ENCODE data around the gene ARAP1.

DNA sequence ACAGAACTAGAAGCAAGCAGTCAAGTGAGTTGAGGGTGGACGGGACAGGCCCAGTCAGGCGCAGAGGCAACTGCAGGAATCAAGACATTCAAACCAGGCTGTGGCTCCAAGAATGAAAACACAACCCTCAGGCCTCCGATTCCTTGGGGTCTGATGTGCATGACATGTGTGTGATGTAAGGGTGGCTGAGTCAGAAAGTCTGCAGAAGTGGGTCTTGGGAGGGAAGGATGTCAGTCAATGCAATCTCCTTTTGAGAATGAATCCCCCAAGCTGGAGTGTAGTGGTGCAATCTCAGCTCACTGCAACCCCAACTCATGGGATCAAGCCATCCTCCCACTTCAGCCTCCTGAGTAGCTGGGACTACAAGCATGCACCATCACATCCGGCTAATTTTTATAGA lies 62.0 kb downstream of the ARAP1 start:
- no peak for TF ChIP-seq EZH2 (IDR thresholded peaks at IDR 0.05; ENCODE audit: low read length)
- TF ChIP-seq, protein P1, sequence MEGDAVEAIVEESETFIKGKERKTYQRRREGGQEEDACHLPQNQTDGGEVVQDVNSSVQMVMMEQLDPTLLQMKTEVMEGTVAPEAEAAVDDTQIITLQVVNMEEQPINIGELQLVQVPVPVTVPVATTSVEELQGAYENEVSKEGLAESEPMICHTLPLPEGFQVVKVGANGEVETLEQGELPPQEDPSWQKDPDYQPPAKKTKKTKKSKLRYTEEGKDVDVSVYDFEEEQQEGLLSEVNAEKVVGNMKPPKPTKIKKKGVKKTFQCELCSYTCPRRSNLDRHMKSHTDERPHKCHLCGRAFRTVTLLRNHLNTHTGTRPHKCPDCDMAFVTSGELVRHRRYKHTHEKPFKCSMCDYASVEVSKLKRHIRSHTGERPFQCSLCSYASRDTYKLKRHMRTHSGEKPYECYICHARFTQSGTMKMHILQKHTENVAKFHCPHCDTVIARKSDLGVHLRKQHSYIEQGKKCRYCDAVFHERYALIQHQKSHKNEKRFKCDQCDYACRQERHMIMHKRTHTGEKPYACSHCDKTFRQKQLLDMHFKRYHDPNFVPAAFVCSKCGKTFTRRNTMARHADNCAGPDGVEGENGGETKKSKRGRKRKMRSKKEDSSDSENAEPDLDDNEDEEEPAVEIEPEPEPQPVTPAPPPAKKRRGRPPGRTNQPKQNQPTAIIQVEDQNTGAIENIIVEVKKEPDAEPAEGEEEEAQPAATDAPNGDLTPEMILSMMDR (optimal IDR thresholded peaks at IDR 0.05 in 1 of 3, IDR thresholded peaks at IDR 0.05 in 1 of 3, conservative IDR thresholded peaks at IDR 0.05 in 1 of 3; ENCODE audit: extremely low read depth in 1 of 3, insufficient read depth in 2 of 3, low read length in 3 of 3): no peak
